Brain pericyte (primary cell): ENCODE measurements around the gene DNAJC7.
"Not testable (repeated sequence)": the region's sequence is repeated elsewhere in the genome, so short reads cannot be mapped to it uniquely, and the experiment has no call there.

Source experiments
- DNase-seq: peaks from one replicate; pipeline ENCODE4 v3.0.0-alpha.2; 2012; ENCODE audit warnings: low read depth, low spot score

DNAJC7 gene

GRCh38 chr17:42012363-42012762 lies 4.9 kb downstream of the DNAJC7 start:
- DNase-seq, result not testable (repeated sequence)

GRCh38 chr17:42010898-42011516 lies 6.2 kb downstream of the DNAJC7 start:
- DNase-seq, result no peak

- DNase-seq, result not testable (repeated sequence)
Measured at GRCh38 chr17:42010266-42010680, 7.0 kb downstream of the DNAJC7 start.

GRCh38 chr17:42009170-42009569 lies 8.1 kb downstream of the DNAJC7 start:
- DNase-seq, result no peak

GRCh38 chr17:42005166-42005565 lies 12.1 kb downstream of the DNAJC7 start:
- no peak for DNase-seq

GRCh38 chr17:42002792-42003301 lies 14.4 kb downstream of the DNAJC7 start:
- no peak for DNase-seq

- no peak for DNase-seq
Measured at GRCh38 chr17:42002175-42002791, 15.0 kb downstream of the DNAJC7 start.

GRCh38 chr17:42001729-42002128 lies 15.5 kb downstream of the DNAJC7 start:
- no peak for DNase-seq

- DNase-seq, result no peak
Measured at GRCh38 chr17:42000413-42001133, 16.7 kb downstream of the DNAJC7 start.

- DNase-seq, result no peak
Measured at GRCh38 chr17:41998497-41998896, 18.7 kb downstream of the DNAJC7 start.

GRCh38 chr17:41996855-41997164 lies 20.4 kb downstream of the DNAJC7 start:
- DNase-seq, result no peak

- DNase-seq, result no peak
Measured at GRCh38 chr17:41992576-41992975, 24.7 kb downstream of the DNAJC7 start.

- no peak for DNase-seq
Measured at GRCh38 chr17:41989702-41990419, 27.4 kb downstream of the DNAJC7 start.

- DNase-seq, result no peak
Measured at GRCh38 chr17:41988418-41988817, 28.8 kb downstream of the DNAJC7 start.

GRCh38 chr17:41987642-41988041 lies 29.6 kb downstream of the DNAJC7 start:
- DNase-seq, result no peak

- DNase-seq, result no peak
Measured at GRCh38 chr17:41986634-41987033, 30.6 kb downstream of the DNAJC7 start.

- DNase-seq, result no peak
Measured at GRCh38 chr17:41985919-41986318, 31.3 kb downstream of the DNAJC7 start.

GRCh38 chr17:41984454-41984853 lies 32.8 kb downstream of the DNAJC7 start:
- no peak for DNase-seq

- DNase-seq, result no peak
Measured at GRCh38 chr17:41982026-41982760, 35.0 kb downstream of the DNAJC7 start.

- no peak for DNase-seq
Measured at GRCh38 chr17:41977991-41978390, 39.2 kb downstream of the DNAJC7 start.

- DNase-seq, result no peak
Measured at GRCh38 chr17:41976142-41976768, 41.0 kb downstream of the DNAJC7 start.
